ENCODE data around the gene RPS4Y1.

Gene RPS4Y1

DNA sequence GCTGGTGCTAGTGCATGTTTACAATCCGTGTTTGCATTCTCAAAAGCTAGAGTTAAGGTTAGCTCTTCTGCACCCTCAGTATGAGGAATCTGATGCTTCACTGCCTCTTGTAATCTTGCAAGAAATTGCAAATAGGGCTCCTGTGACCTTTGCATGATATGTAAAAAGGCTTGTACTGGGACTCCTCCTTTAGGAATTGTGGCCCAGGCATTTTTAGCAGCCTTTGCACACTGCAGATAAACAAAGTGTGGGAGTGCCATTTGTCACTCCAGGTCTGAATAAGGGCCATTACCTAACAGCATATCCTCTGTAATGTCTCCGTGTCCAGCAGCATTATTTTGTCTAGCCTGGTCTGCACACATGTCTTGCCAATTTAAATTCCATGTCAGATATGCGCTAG, 44.5 kb downstream of the RPS4Y1 start:
- DNase-seq, result no peak

DNA sequence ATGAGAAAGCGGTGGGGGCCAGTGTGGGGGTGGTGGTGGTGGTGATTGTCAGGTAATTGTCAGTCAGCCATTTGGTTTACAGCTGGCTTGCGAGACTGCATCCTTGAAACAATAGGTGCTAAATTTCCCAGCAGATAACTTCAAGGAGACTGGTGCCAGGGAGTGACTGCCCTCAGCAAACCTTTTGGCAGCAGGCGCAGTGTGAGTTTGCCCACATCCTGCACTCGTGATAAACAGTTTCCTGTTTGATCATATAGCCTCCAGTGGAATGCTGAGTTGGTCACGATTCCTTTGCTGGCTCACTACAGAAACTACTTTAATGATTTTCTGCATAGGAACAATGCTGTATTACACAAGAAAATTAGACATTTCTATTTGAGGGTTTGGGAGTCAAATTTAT, 46.0 kb downstream of the RPS4Y1 start:
- no peak for DNase-seq

DNA sequence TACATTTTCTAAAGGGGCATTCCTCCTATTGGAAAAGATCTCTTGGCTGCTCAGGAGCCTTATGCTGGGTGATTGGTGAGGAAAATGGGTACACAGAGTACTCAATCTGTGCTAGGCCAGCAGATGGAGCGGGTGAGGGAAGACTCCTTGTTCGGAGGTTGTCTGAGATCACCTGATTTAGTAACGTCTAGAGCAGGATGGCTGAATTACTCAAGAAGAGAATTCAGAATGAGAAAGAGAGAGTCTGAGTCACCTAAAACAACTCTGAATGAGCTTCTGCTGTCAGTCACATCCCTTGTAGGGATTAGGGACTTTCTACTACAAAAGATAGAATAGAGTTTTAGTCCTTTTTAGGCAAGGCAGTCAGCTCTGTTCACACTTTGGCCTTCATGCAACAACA, 46.6 kb downstream of the RPS4Y1 start:
- DNase-seq, result no peak

DNA sequence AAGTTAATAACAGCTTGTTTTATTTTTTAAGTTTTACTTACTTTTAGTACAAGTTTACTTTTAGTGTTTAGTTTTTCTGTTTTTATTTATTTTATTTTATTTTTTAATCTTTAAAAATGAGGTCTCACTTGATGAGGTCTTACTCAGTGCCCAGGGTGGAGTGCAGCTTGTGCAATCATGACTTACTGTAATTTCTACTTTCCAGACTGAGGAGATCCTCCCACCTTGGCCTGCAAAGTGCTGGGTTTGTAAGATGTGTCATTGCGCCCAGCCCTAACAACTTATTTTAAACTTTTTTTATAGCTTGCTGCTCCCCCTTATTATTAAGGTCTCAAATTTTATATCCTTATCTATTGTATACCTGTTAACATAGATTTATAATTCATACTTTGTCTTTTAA, 52.1 kb downstream of the RPS4Y1 start:
- DNase-seq, result no peak

- DNase-seq, result no peak
Measured at GRCh38 chrY:2896050-2896449, 54.6 kb downstream of the RPS4Y1 start.

DNA sequence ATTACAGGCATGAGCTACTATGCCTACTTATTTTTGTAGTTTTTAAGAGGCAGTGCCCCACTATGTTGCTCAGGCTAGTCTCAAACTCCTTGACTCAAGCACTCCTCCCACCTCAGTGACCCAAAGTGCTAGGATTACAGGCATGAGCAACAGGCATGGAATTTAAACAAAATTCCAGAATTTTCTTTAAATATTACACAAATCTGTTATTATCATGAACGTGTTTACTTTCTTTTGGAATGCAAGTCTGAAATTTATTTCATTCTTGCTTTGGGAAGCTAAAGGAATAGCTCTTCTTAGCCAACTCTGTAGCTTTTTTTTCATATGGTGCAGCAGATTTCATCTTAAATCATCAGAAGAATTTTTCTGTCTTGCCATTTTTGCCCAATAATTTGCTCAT, 66.0 kb downstream of the RPS4Y1 start:
- DNase-seq, result no peak

- no peak for DNase-seq
Measured at GRCh38 chrY:2913066-2913815, 71.8 kb downstream of the RPS4Y1 start.

Measured in right hindlimb (tissue), 1 donor.